ENCODE results near the gene CPTP.
A peak's percentile ranks its signal among the peaks of the same experiment; 100 is the strongest.

CPTP gene

DNA sequence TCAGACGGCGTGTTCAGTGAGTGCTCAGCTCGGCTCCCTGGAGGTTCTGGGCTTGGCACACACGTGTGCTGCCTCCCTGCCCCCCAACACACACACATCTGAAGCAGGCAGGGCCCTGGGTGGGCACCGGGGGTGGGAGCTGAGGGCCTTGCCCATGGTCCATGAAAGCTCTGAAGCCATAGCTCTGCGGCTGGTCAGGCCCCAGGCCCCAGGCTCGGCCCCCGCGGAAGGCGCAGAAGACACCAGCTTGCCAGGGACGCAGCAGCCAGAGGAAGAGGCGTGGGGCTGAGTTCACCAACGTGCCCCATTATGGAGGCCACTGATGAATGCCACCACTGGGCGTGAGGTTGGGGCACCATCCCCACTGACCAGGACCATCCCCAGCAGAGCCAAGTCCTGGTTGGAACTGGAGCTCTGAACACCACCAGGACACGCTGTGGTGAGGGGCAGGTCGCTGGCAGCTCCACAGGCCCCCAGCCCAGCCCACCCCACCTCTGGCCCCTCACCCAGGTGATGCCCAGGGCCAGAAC, 46.2 kb downstream of the CPTP start:
- DNase-seq: no peak

- DNase-seq: peak; percentile 86
Observed at GRCh38 chr1:1371364-1371745, 46.8 kb downstream of the CPTP start.

DNA sequence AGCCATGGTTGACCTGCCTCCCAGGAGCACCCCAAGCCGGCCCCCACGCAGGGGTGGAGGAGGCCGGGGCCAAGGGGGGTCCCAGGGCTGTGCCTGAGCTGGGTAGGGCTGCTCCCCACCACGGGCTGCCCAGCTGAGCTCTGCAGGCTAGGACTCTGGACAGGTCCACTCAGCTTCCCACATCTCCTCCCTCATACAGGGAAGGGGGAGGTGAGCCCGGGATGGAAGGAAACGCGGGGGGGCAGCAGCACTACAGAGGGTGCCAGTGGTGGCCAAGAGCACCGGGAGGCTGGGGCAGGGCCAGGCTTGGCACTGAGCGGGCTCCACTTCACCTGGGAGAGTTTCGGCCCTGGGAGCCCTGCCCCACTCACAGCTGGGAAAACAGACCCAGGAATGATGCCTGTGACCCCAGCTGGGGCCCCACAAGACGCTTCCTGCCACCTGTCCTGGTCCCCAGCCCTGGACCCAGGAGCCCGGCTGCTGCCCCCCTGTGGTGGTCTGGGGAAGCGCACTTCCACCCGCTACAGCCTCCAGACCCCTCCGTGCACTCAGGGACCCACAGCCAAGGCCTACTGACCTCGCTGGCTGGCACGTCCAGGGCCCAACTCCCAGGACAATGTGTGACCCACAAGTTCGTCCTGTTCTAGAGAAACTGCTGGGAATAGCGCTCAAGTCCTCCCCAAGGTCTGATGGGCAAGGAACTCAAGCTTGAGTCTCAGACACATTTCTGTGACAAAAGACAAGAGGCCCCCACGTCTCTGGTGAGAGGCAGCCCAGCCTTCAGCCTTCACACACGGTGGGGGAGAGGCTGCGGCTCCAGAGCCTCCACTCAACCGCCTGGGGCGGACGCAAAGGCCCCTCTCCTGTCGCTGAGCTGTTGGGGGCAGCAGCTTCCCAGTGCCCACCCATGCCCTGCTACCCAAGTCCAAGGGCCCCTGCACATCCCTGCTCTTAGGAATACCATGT, 47.4 kb downstream of the CPTP start:
- peak; percentile 70 to 77 for DNase-seq

GRCh38 chr1:1373051-1373814, 48.6 kb downstream of the CPTP start:
- DNase-seq: no peak

GRCh38 chr1:1373815-1374588, 49.4 kb downstream of the CPTP start:
- DNase-seq: no peak

DNA sequence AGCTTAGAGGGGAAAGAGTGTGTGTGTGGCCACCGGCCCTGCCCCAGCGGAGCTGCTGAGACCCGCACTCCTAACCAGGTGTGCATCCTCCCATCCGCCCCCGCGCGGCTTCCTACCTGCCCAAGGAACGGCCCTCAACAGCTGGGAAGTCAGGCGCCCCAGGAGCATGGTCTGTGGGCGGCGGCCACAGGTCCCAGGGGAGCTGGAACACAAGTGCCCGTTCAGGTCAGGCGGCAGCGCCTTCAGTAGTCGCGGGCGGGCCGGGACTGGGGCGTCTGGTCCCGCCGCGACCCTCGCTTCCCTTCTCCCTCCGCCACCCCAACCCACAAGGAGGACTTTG, 50.0 kb downstream of the CPTP start:
- DNase-seq: no peak

GRCh38 chr1:1374929-1375662, 50.5 kb downstream of the CPTP start, which contains the start of gene AURKAIP1:
Gene AURKAIP1 (minus strand): TSS chr1:1375207. CDS start chr1:1374756, 451 bp downstream.
- peak; percentile 99 for DNase-seq

DNA sequence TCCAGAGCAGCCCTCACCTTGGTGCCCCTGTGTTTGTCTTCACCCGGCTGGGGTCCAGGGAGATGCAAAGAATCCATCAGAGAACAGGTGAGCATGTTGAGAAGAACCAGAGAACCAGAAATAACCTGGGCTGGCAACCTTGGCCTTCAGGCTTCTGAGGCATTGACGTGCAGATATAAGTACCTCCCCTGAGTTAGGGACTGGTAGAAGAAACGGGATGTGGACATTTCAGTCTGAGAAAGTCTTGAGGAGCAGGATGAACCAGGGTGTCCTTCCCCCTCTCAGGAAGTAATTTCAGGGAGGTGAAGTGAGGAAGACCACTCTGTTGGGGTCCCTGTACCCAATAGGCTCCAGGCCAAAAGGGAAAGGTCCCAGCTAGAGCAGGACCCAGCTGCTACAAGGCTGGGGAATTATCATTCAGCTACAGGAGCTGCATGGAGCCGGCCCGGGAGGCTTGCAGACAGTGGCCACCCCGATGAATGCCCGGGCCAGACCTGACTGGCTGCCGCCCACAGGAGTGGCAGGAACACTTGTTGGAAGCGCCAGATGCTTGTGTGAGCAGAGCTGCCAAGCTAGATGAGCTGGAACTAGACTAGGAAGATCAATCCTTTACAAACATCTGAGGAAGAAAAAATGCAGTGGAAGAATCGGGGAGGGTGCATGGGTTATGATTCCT, 52.1 kb downstream of the CPTP start:
- no peak for DNase-seq

DNA sequence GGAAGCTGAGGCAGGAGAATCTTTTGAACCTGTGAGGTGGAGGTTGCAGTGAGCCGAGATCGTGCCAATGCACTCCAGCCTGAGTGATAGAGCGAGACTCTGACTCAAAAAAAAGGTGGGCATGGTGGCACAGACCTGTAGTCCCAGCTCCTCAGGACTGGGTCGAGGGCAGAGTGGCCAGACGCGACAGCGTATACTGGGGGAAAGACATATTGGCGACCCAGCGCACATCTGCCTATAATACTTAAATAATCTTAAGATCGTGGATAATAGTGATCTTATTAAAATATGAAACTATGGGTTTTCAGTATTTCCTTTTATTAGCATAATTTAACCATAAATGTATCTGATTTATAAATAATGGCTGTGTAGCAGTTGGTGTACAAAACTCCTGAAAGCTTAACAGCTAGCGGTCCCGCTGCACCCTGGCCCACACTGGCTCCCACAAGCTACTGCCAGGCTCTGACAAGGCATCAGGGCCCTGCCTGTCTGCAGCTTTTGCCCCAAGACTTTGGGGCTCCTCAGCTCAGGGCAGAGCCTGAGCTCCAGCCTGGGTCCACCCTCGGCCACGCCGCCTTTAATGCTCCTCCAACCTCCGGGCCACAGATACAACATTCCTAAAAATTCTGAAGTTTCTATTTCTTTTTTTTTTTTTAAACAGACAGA, 53.1 kb downstream of the CPTP start:
- DNase-seq: no peak
